DND-41 (cell line): ENCODE measurements around the gene CORO6.

Source experiments
- ATAC-seq: fragments of 200-7000 bp; cut with Tn5 transposase; 3 replicates; pipeline ENCODE4 v1.9.1; 2021; ENCODE audit warnings: low read depth; ENCODE audit not compliant: insufficient read depth
- DNase-seq: peaks from one replicate; pipeline ENCODE4 v3.0.0-alpha.2; 2020
- H2AFZ ChIP-seq: 2 replicates; pipeline ENCODE4 v1.6.0; 2012; ENCODE audit warnings: low read depth, low read length
- H3K27ac ChIP-seq: 2 replicates; pipeline ENCODE4 v1.5.1; 2012; ENCODE audit warnings: low read length, inconsistent platforms
- H3K27me3 ChIP-seq: fragments of 200-600 bp; sonication (generic); 2 replicates; pipeline ENCODE4 v1.6.0; 2012; ENCODE audit warnings: low read length, mild to moderate bottlenecking, inconsistent platforms; ENCODE audit not compliant: insufficient read depth, poor library complexity
- H3K36me3 ChIP-seq: 2 replicates; pipeline ENCODE4 v1.5.1; 2012; ENCODE audit warnings: low read length, inconsistent platforms; ENCODE audit not compliant: insufficient read depth
- H3K4me1 ChIP-seq: 2 replicates; pipeline ENCODE4 v1.5.1; 2012; ENCODE audit warnings: mild to moderate bottlenecking, low read length; ENCODE audit not compliant: insufficient read depth
- H3K4me2 ChIP-seq: 2 replicates; pipeline ENCODE4 v1.6.0; 2012; ENCODE audit warnings: mild to moderate bottlenecking, moderate library complexity, low read length, inconsistent platforms; ENCODE audit not compliant: insufficient read depth
- H3K4me3 ChIP-seq, 2 experiments: fragments of 200-600 bp in 1 of 2; shearing (Covaris generic) in 1 of 2; 2 replicates each; pipeline ENCODE4 v1.5.1; 2012 to 2016; ENCODE audit warnings: inconsistent platforms in 2 of 2, low read length in 2 of 2, mild to moderate bottlenecking in 2 of 2, low read depth in 1 of 2, moderate library complexity in 1 of 2
- H3K79me2 ChIP-seq: 2 replicates; pipeline ENCODE4 v1.6.0; 2012; ENCODE audit warnings: low read length, inconsistent platforms; ENCODE audit not compliant: insufficient read depth
- H3K9ac ChIP-seq: 2 replicates; pipeline ENCODE4 v1.6.0; 2012; ENCODE audit warnings: low read depth, mild to moderate bottlenecking, inconsistent platforms, low read length, moderate library complexity
- H3K9me3 ChIP-seq: 2 replicates; pipeline ENCODE4 v1.5.1; 2012; ENCODE audit warnings: low read length, moderate library complexity, mild to moderate bottlenecking, inconsistent platforms; ENCODE audit not compliant: insufficient read depth, severe bottlenecking
- H4K20me1 ChIP-seq: 2 replicates; pipeline ENCODE4 v1.6.0; 2012; ENCODE audit warnings: low read length; ENCODE audit not compliant: insufficient read depth
- CTCF ChIP-seq: IDR thresholded peaks from 2 replicates; pipeline ENCODE4 v1.5.1; 2012; ENCODE audit warnings: borderline replicate concordance, low read length, moderate library complexity, mild to moderate bottlenecking; ENCODE audit not compliant: poor library complexity, severe bottlenecking; ENCODE audit errors: extremely low read depth
- EZH2 ChIP-seq: IDR thresholded peaks from 3 replicates; pipeline ENCODE4 v1.6.1; 2012; ENCODE audit warnings: borderline replicate concordance, low read depth, mild to moderate bottlenecking, moderate library complexity, low read length, inconsistent platforms; ENCODE audit not compliant: severe bottlenecking

CORO6 gene

GRCh38 chr17:29571486-29571882 lies 51.2 kb downstream of the CORO6 start:
- Histone ChIP-seq H3K36me3 (peaks cover 48% of the 10 kb centered on the region), H3K79me2 (peaks cover 25% of the 10 kb centered on the region), H3K9ac (peak overlapping the region; percentile 8; the same call in 1 of the 2 replicates), H3K27ac (no peak overlapping the region), H2AFZ (no peak overlapping the region), H3K4me2 (no peak overlapping the region), H3K4me3 (no peak overlapping the region), H3K27me3 (peaks cover 3% of the 10 kb centered on the region), H4K20me1 (peaks cover 45% of the 10 kb centered on the region; the same call in 1 of the 2 replicates), H3K9me3 (no peaks in the 10 kb centered on the region), H3K4me1 (peaks cover 32% of the 10 kb centered on the region)
- DNase-seq = no peak
- no peak for TF ChIP-seq CTCF
- no peak for TF ChIP-seq EZH2
- ATAC-seq = no peak

- peak overlapping the region; percentile 24; the same call in 1 of the 2 replicates for H3K4me2 ChIP-seq
- peaks cover 35% of the 10 kb centered on the region for H3K79me2 ChIP-seq
- H3K36me3 ChIP-seq = peaks cover 38% of the 10 kb centered on the region
- TF ChIP-seq CTCF (no peak), EZH2 (no peak)
- H3K4me3 ChIP-seq = no peak overlapping the region
- H3K4me1 ChIP-seq = peaks cover 41% of the 10 kb centered on the region
- ATAC-seq = no peak
- H3K27ac ChIP-seq = no peak overlapping the region
- DNase-seq = peak; percentile 1
- H3K9ac ChIP-seq = no peak overlapping the region
- H3K27me3 ChIP-seq = peaks cover 9% of the 10 kb centered on the region
- H3K9me3 ChIP-seq = no peaks in the 10 kb centered on the region
- no peak overlapping the region for H2AFZ ChIP-seq
- peaks cover 44% of the 10 kb centered on the region; the same call in 1 of the 2 replicates for H4K20me1 ChIP-seq
These were observed 52.2 kb downstream of the CORO6 start for GRCh38 chr17:29570521-29570920.

DNA sequence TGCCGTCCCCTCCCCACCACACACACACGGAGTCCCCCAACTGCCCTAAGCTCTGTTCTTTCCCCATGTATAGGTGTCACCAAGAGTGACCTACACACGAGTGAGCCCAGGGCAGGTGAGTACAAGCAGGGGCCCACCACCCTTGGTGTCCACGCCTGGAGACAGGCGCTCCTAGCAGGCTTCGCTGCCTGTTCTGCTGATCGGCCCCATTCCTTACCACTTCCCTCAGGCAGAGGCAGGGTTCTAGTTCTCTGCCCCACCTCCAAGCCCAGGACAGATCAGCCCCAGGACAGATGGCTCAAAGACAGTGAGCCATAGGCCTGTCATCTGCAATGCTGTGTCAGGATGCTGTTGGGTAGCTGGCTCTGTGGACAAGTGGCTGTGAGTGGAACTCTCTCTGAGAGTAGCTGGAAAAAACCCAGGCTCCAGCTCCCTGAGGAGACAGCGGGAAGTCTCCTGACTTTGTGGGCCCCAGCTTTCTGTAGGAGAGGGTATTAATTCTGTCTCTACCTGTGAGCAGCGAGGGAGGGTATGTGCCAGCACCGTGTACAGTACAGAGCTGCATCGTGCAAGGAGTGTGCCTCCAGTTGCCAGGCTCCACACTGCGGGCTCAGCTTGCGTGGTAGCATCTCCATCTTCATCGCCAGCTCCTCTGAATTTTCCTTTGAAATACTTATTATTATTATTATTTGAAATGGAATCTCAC lies 53.3 kb downstream of the CORO6 start:
- Histone ChIP-seq H3K4me1 (peaks cover 50% of the 10 kb centered on the region), H3K27ac (peak overlapping the region; percentile 90), H3K27me3 (peaks cover 9% of the 10 kb centered on the region), H3K36me3 (peaks cover 27% of the 10 kb centered on the region), H2AFZ (peak overlapping the region; percentile 92), H3K4me3 (peak overlapping the region; percentile 67 to 84), H3K9ac (peak overlapping the region; percentile 92), H3K4me2 (peak overlapping the region; percentile 96), H3K9me3 (no peaks in the 10 kb centered on the region), H4K20me1 (peaks cover 35% of the 10 kb centered on the region), H3K79me2 (peaks cover 38% of the 10 kb centered on the region)
- no peak for DNase-seq
- TF ChIP-seq EZH2 (no peak), CTCF (peak; percentile 5)
- ATAC-seq = no peak
